GM12874 (cell line): ENCODE results near the gene PDPN.

Experiments
- TF ChIP-seq, protein P1 (sequence below): IDR thresholded peaks from 2 replicates; pipeline ENCODE4 v1.5.1; 2011; ENCODE audit warnings: low read depth, mild to moderate bottlenecking, control low read depth, low read length, moderate library complexity; ENCODE audit not compliant: insufficient read depth

Gene PDPN

DNA sequence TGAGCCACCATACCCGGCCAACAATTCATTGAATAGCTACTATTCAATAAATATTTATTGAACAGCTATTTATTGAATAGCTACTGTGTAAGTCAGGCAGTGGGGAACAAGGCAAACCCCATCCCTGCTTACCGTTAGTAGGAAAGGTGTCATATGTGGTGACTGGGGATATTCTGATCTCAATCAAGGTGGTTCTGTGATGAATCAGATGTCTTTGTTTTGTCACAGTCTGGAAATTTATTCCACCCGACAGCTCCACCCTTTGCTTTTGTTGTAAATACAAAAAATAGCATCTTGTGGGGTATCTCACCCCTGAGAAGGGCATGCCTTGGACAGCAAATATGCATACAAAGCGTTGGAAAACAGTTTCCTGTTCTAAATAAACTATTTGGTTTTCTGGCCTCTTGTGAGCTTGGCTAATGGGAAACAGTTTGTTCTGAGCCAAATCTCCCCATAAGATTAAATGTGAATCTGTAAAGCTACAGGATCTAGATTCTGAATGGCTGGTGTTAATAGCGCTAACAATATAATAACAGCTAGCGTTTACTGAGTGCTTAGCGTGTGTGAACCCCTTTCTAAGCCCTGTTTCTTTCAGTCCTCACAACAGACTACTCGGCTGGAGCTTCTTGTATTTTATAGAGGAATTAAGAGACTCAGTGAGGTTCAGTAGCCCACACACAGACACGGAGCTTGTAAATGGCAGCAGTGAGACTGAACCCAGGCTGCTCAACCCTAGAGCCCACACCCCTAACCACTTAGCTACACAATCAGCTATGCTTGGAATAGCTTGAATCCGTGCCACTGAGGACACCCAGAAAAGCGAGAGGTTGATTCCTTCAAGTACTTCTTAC is 5.5 kb downstream of the PDPN start:
- TF ChIP-seq, protein P1, sequence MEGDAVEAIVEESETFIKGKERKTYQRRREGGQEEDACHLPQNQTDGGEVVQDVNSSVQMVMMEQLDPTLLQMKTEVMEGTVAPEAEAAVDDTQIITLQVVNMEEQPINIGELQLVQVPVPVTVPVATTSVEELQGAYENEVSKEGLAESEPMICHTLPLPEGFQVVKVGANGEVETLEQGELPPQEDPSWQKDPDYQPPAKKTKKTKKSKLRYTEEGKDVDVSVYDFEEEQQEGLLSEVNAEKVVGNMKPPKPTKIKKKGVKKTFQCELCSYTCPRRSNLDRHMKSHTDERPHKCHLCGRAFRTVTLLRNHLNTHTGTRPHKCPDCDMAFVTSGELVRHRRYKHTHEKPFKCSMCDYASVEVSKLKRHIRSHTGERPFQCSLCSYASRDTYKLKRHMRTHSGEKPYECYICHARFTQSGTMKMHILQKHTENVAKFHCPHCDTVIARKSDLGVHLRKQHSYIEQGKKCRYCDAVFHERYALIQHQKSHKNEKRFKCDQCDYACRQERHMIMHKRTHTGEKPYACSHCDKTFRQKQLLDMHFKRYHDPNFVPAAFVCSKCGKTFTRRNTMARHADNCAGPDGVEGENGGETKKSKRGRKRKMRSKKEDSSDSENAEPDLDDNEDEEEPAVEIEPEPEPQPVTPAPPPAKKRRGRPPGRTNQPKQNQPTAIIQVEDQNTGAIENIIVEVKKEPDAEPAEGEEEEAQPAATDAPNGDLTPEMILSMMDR: no peak

DNA sequence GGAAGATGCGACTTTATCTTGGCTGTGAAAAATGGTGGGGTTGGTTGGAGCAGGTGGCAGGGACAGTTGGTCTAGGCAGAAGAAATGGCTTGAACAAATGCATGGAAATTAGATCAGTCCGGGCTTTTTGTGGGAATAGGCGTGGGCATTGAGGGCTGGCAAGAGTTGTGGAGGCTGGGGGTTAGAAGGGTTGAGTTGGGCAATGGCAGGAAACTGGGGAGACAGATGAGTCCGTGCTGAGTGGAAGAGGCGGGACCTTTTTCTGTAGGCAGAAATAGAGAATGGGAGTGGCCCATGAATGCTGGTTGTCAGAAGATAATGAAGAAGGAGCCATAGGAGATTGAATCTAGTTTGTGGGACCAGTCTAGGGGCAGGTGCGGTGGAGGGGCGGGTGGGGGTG is 6.9 kb downstream of the PDPN start:
- TF ChIP-seq, protein P1: no peak

GRCh38 chr1:13593511-13594131 is 10.0 kb downstream of the PDPN start:
- TF ChIP-seq, protein P1: no peak

DNA sequence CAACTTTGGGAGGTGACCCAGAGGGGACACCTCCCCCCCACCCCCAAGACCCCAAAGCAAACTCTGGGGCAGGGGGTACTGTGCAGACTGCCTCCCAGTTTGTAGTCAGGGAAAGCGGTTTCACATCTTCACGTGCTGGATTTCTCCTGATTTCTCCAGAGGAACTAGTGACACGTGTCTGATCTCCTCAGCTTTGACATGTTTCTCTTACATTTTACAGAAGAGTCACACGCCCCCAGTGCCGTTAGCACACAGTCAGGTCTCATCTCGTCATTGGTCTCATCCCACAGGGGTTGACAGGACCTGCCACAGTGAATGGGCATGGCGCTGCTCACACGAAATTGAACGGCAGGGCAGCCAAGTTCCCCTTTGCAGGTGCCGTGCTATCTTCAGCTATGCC is 11.8 kb downstream of the PDPN start:
- TF ChIP-seq, protein P1: no peak

GRCh38 chr1:13597166-13597565 is 13.5 kb downstream of the PDPN start:
- TF ChIP-seq, protein P1: no peak

DNA sequence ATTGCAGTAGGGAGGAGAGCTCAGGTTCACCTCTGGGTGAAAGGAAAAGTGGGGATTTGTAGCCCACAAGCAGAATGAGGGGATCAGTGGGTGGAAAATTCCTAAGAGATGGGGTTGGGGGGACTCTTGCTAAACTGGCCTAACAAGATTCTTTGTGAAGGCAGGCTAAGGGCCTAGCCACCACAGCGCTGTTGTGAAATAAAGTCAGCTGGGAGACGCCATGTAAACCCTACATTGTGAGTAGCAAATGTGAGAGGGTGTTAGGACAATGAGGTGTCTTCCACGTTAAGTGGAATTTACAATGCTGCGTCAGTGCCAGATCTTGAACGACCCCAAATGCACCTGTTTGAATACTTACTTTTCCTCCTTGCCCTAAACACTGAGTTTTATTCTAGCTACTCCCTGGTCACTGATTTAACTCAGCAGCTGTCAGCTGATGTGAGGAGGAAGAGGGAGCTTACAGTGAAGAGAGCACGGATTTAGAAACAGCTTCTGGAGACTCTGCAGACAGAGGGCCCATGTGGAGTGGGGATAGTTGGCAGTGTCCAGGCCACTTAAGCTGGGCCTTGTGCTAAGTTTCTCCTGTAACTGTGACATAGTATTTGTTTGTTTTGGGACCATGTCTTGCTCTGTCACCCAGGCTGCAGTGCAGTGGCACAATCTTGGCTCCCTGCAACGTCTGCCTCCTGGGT is 17.3 kb downstream of the PDPN start:
- TF ChIP-seq, protein P1: no peak

DNA sequence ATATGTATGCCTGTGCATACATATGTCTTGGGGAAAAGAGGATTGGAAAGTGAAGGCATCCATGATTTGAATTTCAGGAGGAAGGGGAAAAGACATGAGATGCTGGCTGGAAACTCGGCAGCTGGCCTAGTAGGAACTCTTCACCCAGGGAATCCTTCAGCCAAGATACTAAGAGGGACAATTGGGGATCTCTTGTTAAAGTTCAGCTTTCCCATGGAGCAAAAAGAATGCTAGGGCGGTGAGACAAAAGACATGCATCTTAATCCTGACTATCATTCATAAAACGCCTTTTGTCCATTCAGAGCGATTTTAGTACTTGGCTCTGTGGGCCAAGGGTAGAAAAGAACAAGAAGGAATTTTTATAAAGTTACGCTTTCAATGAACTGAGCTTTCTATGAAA is 20.5 kb downstream of the PDPN start:
- TF ChIP-seq, protein P1: no peak
